ENCODE data around the gene SLCO3A1. TPM values are rescaled to one million over a fixed set of nuclear protein-coding genes. Genes with fewer than 3 reads are reported as not detected.

SLCO3A1 gene
- total RNA-seq, 1 experiment from 2014 or later: not detected

- Histone ChIP-seq H3K27me3 (replicated peaks; ENCODE audit: control insufficient read depth, insufficient read depth, low read length) (no peaks in the 10 kb centered on the region), H3K9me3 (no peaks in the 10 kb centered on the region), H3K4me3 (ENCODE audit: low read depth, low read length) (no peak overlapping the region), H3K4me1 (no peaks in the 10 kb centered on the region), H3K36me3 (ENCODE audit: control insufficient read depth, insufficient read depth, low read length) (no peaks in the 10 kb centered on the region)
- Mint-ChIP-seq H3K27me3 (ENCODE audit: insufficient read depth, unreplicated experiment) (peaks cover 8% of the 10 kb centered on the region), H3K27ac (ENCODE audit: unreplicated experiment) (no peak overlapping the region), H3K4me3 (ENCODE audit: unreplicated experiment) (no peak overlapping the region), H3K36me3 (ENCODE audit: insufficient read depth, unreplicated experiment) (no peaks in the 10 kb centered on the region), H3K4me1 (ENCODE audit: low read depth, unreplicated experiment) (no peaks in the 10 kb centered on the region), H3K9me3 (ENCODE audit: unreplicated experiment) (no peaks in the 10 kb centered on the region)
- TF ChIP-seq, protein P1, sequence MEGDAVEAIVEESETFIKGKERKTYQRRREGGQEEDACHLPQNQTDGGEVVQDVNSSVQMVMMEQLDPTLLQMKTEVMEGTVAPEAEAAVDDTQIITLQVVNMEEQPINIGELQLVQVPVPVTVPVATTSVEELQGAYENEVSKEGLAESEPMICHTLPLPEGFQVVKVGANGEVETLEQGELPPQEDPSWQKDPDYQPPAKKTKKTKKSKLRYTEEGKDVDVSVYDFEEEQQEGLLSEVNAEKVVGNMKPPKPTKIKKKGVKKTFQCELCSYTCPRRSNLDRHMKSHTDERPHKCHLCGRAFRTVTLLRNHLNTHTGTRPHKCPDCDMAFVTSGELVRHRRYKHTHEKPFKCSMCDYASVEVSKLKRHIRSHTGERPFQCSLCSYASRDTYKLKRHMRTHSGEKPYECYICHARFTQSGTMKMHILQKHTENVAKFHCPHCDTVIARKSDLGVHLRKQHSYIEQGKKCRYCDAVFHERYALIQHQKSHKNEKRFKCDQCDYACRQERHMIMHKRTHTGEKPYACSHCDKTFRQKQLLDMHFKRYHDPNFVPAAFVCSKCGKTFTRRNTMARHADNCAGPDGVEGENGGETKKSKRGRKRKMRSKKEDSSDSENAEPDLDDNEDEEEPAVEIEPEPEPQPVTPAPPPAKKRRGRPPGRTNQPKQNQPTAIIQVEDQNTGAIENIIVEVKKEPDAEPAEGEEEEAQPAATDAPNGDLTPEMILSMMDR (IDR thresholded peaks at IDR 0.05; ENCODE audit: insufficient read depth in 1 of 2, low read depth in 1 of 2, low read length in 1 of 2, severe bottlenecking in 1 of 2, unreplicated experiment in 1 of 2): no peak
- intact Hi-C loops (cut with micrococcal nuclease; ENCODE audit: unreplicated experiment): no loop called here
- DNase-seq: no peak
- ChIA-PET CTCF (no interaction called here), POLR2A (no interaction called here)
- no TSS peak for BruUV-seq (replicated peaks)
Observed at GRCh38 chr15:92073044-92073785, 219.7 kb downstream of the SLCO3A1 start.

GRCh38 chr15:92074101-92074500, 220.6 kb downstream of the SLCO3A1 start:
- no peaks in the 10 kb centered on the region for H3K4me1 ChIP-seq
- Mint-ChIP-seq H3K4me1 (ENCODE audit: low read depth, unreplicated experiment) (no peaks in the 10 kb centered on the region), H3K9me3 (ENCODE audit: unreplicated experiment) (no peaks in the 10 kb centered on the region), H3K4me3 (ENCODE audit: unreplicated experiment) (no peak overlapping the region), H3K27ac (ENCODE audit: unreplicated experiment) (no peak overlapping the region), H3K36me3 (ENCODE audit: insufficient read depth, unreplicated experiment) (no peaks in the 10 kb centered on the region), H3K27me3 (ENCODE audit: insufficient read depth, unreplicated experiment) (peaks cover 11% of the 10 kb centered on the region)
- TF ChIP-seq, protein P1 (IDR thresholded peaks at IDR 0.05; ENCODE audit: insufficient read depth in 1 of 2, low read depth in 1 of 2, low read length in 1 of 2, severe bottlenecking in 1 of 2, unreplicated experiment in 1 of 2): no peak
- ChIA-PET CTCF (no interaction called here), POLR2A (no interaction called here)
- no peak overlapping the region for H3K4me3 ChIP-seq (ENCODE audit: low read depth, low read length)
- DNase-seq: no peak
- intact Hi-C loops (cut with micrococcal nuclease; ENCODE audit: unreplicated experiment): no loop called here
- H3K9me3 ChIP-seq: no peaks in the 10 kb centered on the region
- H3K36me3 ChIP-seq (ENCODE audit: control insufficient read depth, insufficient read depth, low read length): no peaks in the 10 kb centered on the region
- H3K27me3 ChIP-seq (replicated peaks; ENCODE audit: control insufficient read depth, insufficient read depth, low read length): no peaks in the 10 kb centered on the region
- no TSS peak for BruUV-seq (replicated peaks)

DNA sequence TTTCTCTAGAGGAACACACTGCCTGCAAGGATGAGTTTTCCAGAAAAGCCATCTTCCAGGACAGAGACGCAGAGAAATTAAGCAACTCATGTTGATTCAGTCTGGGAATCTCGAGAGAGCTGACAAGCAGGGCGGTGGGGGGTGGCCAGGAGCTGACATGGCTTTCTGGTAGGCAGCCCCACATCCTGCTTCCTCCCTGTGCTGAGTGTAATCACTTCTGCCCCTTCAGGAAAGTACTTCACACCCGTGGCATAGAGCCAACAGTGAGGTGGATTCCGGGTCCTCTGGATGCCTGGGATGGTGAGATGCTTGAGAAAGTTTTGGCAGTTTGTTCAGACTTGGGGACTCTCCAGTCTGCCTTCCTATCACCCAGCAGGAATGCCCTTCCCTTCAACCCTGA, 221.1 kb downstream of the SLCO3A1 start:
- no peak overlapping the region for H3K4me3 ChIP-seq (ENCODE audit: low read depth, low read length)
- H3K36me3 ChIP-seq (ENCODE audit: control insufficient read depth, insufficient read depth, low read length): no peaks in the 10 kb centered on the region
- H3K27ac Mint-ChIP-seq (ENCODE audit: unreplicated experiment): no peak overlapping the region
- peaks cover 11% of the 10 kb centered on the region for H3K27me3 Mint-ChIP-seq (ENCODE audit: insufficient read depth, unreplicated experiment)
- no peaks in the 10 kb centered on the region for H3K4me1 ChIP-seq
- BruUV-seq (replicated peaks): no TSS peak
- ChIA-PET POLR2A (no interaction called here), CTCF (no interaction called here)
- no peaks in the 10 kb centered on the region for H3K36me3 Mint-ChIP-seq (ENCODE audit: insufficient read depth, unreplicated experiment)
- H3K9me3 Mint-ChIP-seq (ENCODE audit: unreplicated experiment): no peaks in the 10 kb centered on the region
- intact Hi-C loops (cut with micrococcal nuclease; ENCODE audit: unreplicated experiment): no loop called here
- DNase-seq: no peak
- no peak overlapping the region for H3K4me3 Mint-ChIP-seq (ENCODE audit: unreplicated experiment)
- H3K27me3 ChIP-seq (replicated peaks; ENCODE audit: control insufficient read depth, insufficient read depth, low read length): no peaks in the 10 kb centered on the region
- H3K9me3 ChIP-seq: no peaks in the 10 kb centered on the region
- no peaks in the 10 kb centered on the region for H3K4me1 Mint-ChIP-seq (ENCODE audit: low read depth, unreplicated experiment)
- TF ChIP-seq, protein P1 (IDR thresholded peaks at IDR 0.05; ENCODE audit: insufficient read depth in 1 of 2, low read depth in 1 of 2, low read length in 1 of 2, severe bottlenecking in 1 of 2, unreplicated experiment in 1 of 2): no peak

Data from Caco-2 (cell line).